GM18861 (cell line): ENCODE measurements around the gene SMCO3.

Experiments
- ATAC-seq: cut with Tn5 transposase; IDR thresholded peaks from one replicate; pipeline ENCODE4 v1.9.1; 2021; ENCODE audit not compliant: unreplicated experiment

The SMCO3 gene

GRCh38 chr12:14814014-14814413 is at the start of gene SMCO3:
Gene SMCO3, minus strand, starts transcription at chr12:14814182. Its CDS starts 7,502 bp downstream, at chr12:14806680.
- ATAC-seq: no peak

- ATAC-seq: no peak
Observed at GRCh38 chr12:14860490-14860889, 46.5 kb upstream of the SMCO3 start.

GRCh38 chr12:14858513-14858912 is 44.5 kb upstream of the SMCO3 start:
- no peak for ATAC-seq

- peak; percentile 55 for ATAC-seq
Observed at GRCh38 chr12:14854586-14855183, 40.7 kb upstream of the SMCO3 start.

GRCh38 chr12:14853961-14854360 is 40.0 kb upstream of the SMCO3 start:
- ATAC-seq: no peak

GRCh38 chr12:14852880-14853279 is 38.9 kb upstream of the SMCO3 start:
- no peak for ATAC-seq

- ATAC-seq: no peak
Observed at GRCh38 chr12:14850929-14851663, 37.1 kb upstream of the SMCO3 start.

GRCh38 chr12:14849661-14850060 is 35.7 kb upstream of the SMCO3 start:
- ATAC-seq: no peak

GRCh38 chr12:14846876-14847580 is 33.0 kb upstream of the SMCO3 start:
- no peak for ATAC-seq

GRCh38 chr12:14846042-14846587 is 32.1 kb upstream of the SMCO3 start:
- ATAC-seq: no peak

GRCh38 chr12:14845350-14845750 is 31.4 kb upstream of the SMCO3 start:
- ATAC-seq: peak; percentile 60

GRCh38 chr12:14844401-14844800 is 30.4 kb upstream of the SMCO3 start:
- ATAC-seq: no peak

- ATAC-seq: no peak
Observed at GRCh38 chr12:14843425-14843887, 29.5 kb upstream of the SMCO3 start, which contains the start of gene ART4. Gene ART4, minus strand, starts transcription at chr12:14843526. Its CDS starts 413 bp downstream, at chr12:14843113.

- no peak for ATAC-seq
Observed at GRCh38 chr12:14842315-14842714, 28.3 kb upstream of the SMCO3 start.

- no peak for ATAC-seq
Observed at GRCh38 chr12:14841761-14842160, 27.8 kb upstream of the SMCO3 start.

- ATAC-seq: no peak
Observed at GRCh38 chr12:14840616-14841015, 26.6 kb upstream of the SMCO3 start.

- ATAC-seq: no peak
Observed at GRCh38 chr12:14839262-14839661, 25.3 kb upstream of the SMCO3 start.

GRCh38 chr12:14836336-14837210 is 22.6 kb upstream of the SMCO3 start:
- ATAC-seq: no peak

- ATAC-seq: no peak
Observed at GRCh38 chr12:14834509-14834908, 20.5 kb upstream of the SMCO3 start.

GRCh38 chr12:14833952-14834351 is 20.0 kb upstream of the SMCO3 start:
- no peak for ATAC-seq

GRCh38 chr12:14833336-14833735 is 19.4 kb upstream of the SMCO3 start:
- ATAC-seq: no peak
